Measurements from ENCODE around the gene MICAL3. TPM values are rescaled to one million over a fixed set of nuclear protein-coding genes. Genes with fewer than 3 reads are reported as not detected.

MICAL3 gene
- polyA plus RNA-seq, 1 of the 3 experiments (the other 2 are of a cell fraction) = 83.1 TPM

DNA sequence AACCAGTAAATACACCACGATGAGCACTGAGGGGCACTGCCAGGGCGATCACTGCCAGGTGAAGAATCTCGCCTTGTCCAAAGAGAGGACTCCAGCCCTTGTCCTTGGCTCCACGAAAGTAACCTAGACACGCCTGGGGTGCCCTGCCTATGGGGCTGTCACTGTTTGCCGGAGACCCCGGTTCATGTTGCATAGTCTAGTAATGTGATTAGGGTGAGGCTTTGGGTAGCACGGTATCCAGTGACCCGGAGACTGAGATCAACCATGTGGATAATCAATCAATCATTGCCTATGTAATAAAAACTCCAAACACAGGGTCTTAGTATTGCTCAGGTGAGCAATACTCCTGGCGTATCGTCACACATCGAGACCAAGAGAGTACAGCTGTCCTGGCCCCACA is 190.9 kb downstream of the MICAL3 start:
- whole genome bisulfite sequencing (ENCODE audit: low lambda C conversion rate) = 88% methylated on average over 9 of the region's 12 CpGs
- H3K4me1 ChIP-seq (ENCODE audit: control insufficient read depth in 1 of 2, insufficient read depth in 2 of 2, low read depth in 1 of 2, low read length in 1 of 2) = peaks cover 0 to 9% of the 10 kb centered on the region in 2 experiments; a peak in 1 of 4 replicates
- H3K79me2 ChIP-seq (ENCODE audit: insufficient read depth) = no peaks in the 10 kb centered on the region
- ChIA-PET POLR2A (no interaction called here), CTCF (interaction anchor here (0.7 to 7.4 kb wide), 2 partner anchors 91 to 242 kb away, joined by 3 to 186 read pairs; partner anchors contain the start of gene PEX26)
- peaks cover 5% of the 10 kb centered on the region for H3F3A ChIP-seq (replicated peaks; ENCODE audit: insufficient read depth)
- no peak for TF ChIP-seq NRF1 (IDR thresholded peaks at IDR 0.05; ENCODE audit: low read depth, low read length)
- TF ChIP-seq, protein P1, sequence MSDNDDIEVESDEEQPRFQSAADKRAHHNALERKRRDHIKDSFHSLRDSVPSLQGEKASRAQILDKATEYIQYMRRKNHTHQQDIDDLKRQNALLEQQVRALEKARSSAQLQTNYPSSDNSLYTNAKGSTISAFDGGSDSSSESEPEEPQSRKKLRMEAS (IDR thresholded peaks at IDR 0.05; ENCODE audit: low read depth) = no peak
- no peak for TF ChIP-seq GATA2 (CRISPR knock-in tag; IDR thresholded peaks at IDR 0.05)
- no peak for TF ChIP-seq FOXM1 (IDR thresholded peaks at IDR 0.05; ENCODE audit: low read depth)
- no peak for TF ChIP-seq EZH2phosphoT487 (IDR thresholded peaks at IDR 0.05; ENCODE audit: borderline replicate concordance, low read depth)
- TF ChIP-seq NFIC (IDR thresholded peaks at IDR 0.05; ENCODE audit: borderline replicate concordance) = no peak
- TF ChIP-seq, protein P2, sequence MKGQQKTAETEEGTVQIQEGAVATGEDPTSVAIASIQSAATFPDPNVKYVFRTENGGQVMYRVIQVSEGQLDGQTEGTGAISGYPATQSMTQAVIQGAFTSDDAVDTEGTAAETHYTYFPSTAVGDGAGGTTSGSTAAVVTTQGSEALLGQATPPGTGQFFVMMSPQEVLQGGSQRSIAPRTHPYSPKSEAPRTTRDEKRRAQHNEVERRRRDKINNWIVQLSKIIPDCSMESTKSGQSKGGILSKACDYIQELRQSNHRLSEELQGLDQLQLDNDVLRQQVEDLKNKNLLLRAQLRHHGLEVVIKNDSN (IDR thresholded peaks at IDR 0.05; ENCODE audit: borderline replicate concordance, low read depth) = no peak
- TF ChIP-seq RAD21 (IDR thresholded peaks at IDR 0.05; ENCODE audit: low read length) = no peak
- no peak for TF ChIP-seq TEAD4 (IDR thresholded peaks at IDR 0.05; ENCODE audit: borderline replicate concordance, insufficient read depth)
- no peak for TF ChIP-seq EP300 (IDR thresholded peaks at IDR 0.05; ENCODE audit: borderline replicate concordance in 1 of 2, low read depth in 1 of 2, low read length in 1 of 2)
- no peak for TF ChIP-seq CHD2 (IDR thresholded peaks at IDR 0.05; ENCODE audit: low read length, partially characterized antibody)
- TF ChIP-seq GABPA (IDR thresholded peaks at IDR 0.05; ENCODE audit: low read depth) = no peak
- TF ChIP-seq, protein P3, sequence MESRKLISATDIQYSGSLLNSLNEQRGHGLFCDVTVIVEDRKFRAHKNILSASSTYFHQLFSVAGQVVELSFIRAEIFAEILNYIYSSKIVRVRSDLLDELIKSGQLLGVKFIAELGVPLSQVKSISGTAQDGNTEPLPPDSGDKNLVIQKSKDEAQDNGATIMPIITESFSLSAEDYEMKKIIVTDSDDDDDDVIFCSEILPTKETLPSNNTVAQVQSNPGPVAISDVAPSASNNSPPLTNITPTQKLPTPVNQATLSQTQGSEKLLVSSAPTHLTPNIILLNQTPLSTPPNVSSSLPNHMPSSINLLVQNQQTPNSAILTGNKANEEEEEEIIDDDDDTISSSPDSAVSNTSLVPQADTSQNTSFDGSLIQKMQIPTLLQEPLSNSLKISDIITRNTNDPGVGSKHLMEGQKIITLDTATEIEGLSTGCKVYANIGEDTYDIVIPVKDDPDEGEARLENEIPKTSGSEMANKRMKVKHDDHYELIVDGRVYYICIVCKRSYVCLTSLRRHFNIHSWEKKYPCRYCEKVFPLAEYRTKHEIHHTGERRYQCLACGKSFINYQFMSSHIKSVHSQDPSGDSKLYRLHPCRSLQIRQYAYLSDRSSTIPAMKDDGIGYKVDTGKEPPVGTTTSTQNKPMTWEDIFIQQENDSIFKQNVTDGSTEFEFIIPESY (IDR thresholded peaks at IDR 0.05; ENCODE audit: borderline replicate concordance, low read depth) = no peak
- no peak for TF ChIP-seq SMC3 (IDR thresholded peaks at IDR 0.05; ENCODE audit: low read depth, low read length)
- TF ChIP-seq, protein P4, sequence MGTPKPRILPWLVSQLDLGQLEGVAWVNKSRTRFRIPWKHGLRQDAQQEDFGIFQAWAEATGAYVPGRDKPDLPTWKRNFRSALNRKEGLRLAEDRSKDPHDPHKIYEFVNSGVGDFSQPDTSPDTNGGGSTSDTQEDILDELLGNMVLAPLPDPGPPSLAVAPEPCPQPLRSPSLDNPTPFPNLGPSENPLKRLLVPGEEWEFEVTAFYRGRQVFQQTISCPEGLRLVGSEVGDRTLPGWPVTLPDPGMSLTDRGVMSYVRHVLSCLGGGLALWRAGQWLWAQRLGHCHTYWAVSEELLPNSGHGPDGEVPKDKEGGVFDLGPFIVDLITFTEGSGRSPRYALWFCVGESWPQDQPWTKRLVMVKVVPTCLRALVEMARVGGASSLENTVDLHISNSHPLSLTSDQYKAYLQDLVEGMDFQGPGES (IDR thresholded peaks at IDR 0.05; ENCODE audit: low read depth, low read length) = no peak
- TF ChIP-seq, protein P5, sequence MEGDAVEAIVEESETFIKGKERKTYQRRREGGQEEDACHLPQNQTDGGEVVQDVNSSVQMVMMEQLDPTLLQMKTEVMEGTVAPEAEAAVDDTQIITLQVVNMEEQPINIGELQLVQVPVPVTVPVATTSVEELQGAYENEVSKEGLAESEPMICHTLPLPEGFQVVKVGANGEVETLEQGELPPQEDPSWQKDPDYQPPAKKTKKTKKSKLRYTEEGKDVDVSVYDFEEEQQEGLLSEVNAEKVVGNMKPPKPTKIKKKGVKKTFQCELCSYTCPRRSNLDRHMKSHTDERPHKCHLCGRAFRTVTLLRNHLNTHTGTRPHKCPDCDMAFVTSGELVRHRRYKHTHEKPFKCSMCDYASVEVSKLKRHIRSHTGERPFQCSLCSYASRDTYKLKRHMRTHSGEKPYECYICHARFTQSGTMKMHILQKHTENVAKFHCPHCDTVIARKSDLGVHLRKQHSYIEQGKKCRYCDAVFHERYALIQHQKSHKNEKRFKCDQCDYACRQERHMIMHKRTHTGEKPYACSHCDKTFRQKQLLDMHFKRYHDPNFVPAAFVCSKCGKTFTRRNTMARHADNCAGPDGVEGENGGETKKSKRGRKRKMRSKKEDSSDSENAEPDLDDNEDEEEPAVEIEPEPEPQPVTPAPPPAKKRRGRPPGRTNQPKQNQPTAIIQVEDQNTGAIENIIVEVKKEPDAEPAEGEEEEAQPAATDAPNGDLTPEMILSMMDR (IDR thresholded peaks at IDR 0.05) = no peak
- TF ChIP-seq POLR2AphosphoS5 (IDR thresholded peaks at IDR 0.05; ENCODE audit: low read depth, low read length) = no peak
- no peak overlapping the region for H3K4me2 ChIP-seq
- H2AFZ ChIP-seq (ENCODE audit: low read depth) = no peak overlapping the region
- H3K9me3 ChIP-seq = no peaks in the 10 kb centered on the region
- H4K20me1 ChIP-seq (ENCODE audit: insufficient read depth) = no peaks in the 10 kb centered on the region
- no peak overlapping the region for H3K4me3 ChIP-seq (ENCODE audit: low read depth in 2 of 2, low read length in 1 of 2)
- no peak overlapping the region for H3K9ac ChIP-seq
- no peak overlapping the region for H3K27ac ChIP-seq (ENCODE audit: low read depth in 2 of 2, low read length in 1 of 2)
- H3K9me2 ChIP-seq = no peaks in the 10 kb centered on the region
- DNase-seq = no peak
- H3K36me3 ChIP-seq (replicated peaks in 1 of 2; ENCODE audit: control insufficient read depth in 1 of 2, insufficient read depth in 2 of 2, low read length in 1 of 2) = peaks cover 6 to 62% of the 10 kb centered on the region in 2 experiments
- no peaks in the 10 kb centered on the region for H3K27me3 ChIP-seq (ENCODE audit: insufficient read depth)
